ENCODE results near the gene CX3CL1. TPM values are rescaled to one million over a fixed set of nuclear protein-coding genes. Genes with fewer than 3 reads are reported as not detected.

CX3CL1 gene
- total and polyA plus RNA-seq, 2 of the 13 experiments (the other 11 are each of a cell fraction or from before 2014, with no cell fraction given), result 57.3 to 60.8 TPM

GRCh38 chr16:57373117-57373947 is 1.0 kb downstream of the CX3CL1 start (continued):
- TF ChIP-seq DZIP1 (CRISPR knock-in tag; IDR thresholded peaks at IDR 0.05) (peak; percentile 76; the same call in 1 of the 2 replicates), GTF3A (CRISPR knock-in tag; conservative IDR thresholded peaks at IDR 0.05) (no peak), HMGXB4 (CRISPR knock-in tag; IDR thresholded peaks at IDR 0.05; ENCODE audit: borderline replicate concordance in 1 of 2, low read depth in 1 of 2) (no peak; a peak in 2 of 4 replicates), ZNF740 (CRISPR knock-in tag; IDR thresholded peaks at IDR 0.05) (0 out of 2 replicates have a peak, but pooled peaks have one; percentile 48), ZSCAN31 (CRISPR knock-in tag; IDR thresholded peaks at IDR 0.05; ENCODE audit: low read depth) (peak; percentile 33; the same call in 1 of the 2 replicates), ZNF639 (CRISPR knock-in tag; conservative IDR thresholded peaks at IDR 0.05) (no peak), RFXAP (CRISPR knock-in tag; IDR thresholded peaks at IDR 0.05; ENCODE audit: borderline replicate concordance) (no peak; the same call in 1 of the 2 replicates), PAX8 (CRISPR knock-in tag; IDR thresholded peaks at IDR 0.05; ENCODE audit: borderline replicate concordance) (no peak), HINFP (CRISPR knock-in tag; IDR thresholded peaks at IDR 0.05; ENCODE audit: low read depth) (no peak), SRF (IDR thresholded peaks at IDR 0.05; ENCODE audit: low read depth, low read length) (no peak; the same call in 1 of the 2 replicates), ZBTB34 (CRISPR knock-in tag; IDR thresholded peaks at IDR 0.05) (no peak), TCF7 (IDR thresholded peaks at IDR 0.05; ENCODE audit: low read depth) (peak; percentile 76; the same call in 1 of the 2 replicates), RXRB (CRISPR knock-in tag; IDR thresholded peaks at IDR 0.05; ENCODE audit: borderline replicate concordance) (no peak), MTF1 (CRISPR knock-in tag; IDR thresholded peaks at IDR 0.05) (no peak), NFE2 (CRISPR knock-in tag; IDR thresholded peaks at IDR 0.05) (no peak), ZNF709 (CRISPR knock-in tag; IDR thresholded peaks at IDR 0.05) (no peak; the same call in none of the 2 replicates), CEBPG (CRISPR knock-in tag; IDR thresholded peaks at IDR 0.05) (peak; percentile 58; the same call in 1 of the 2 replicates), SOX5 (CRISPR knock-in tag; IDR thresholded peaks at IDR 0.05; ENCODE audit: borderline replicate concordance) (peak; percentile 83), ZNF780A (CRISPR knock-in tag; IDR thresholded peaks at IDR 0.05) (no peak), HDAC1 (CRISPR knock-in tag; IDR thresholded peaks at IDR 0.05) (no peak)

Data from HepG2 (cell line).